Astrocyte (in vitro differentiated cells and primary cell): ENCODE results near the gene PDGFC. TPM values are rescaled to one million over a fixed set of nuclear protein-coding genes. Genes with fewer than 3 reads are reported as not detected.

Experiments used
- DNase-seq: peaks from one replicate; pipeline ENCODE4 v3.0.0-alpha.2; 2010; ENCODE audit warnings: low read depth
- FAIRE-seq: peaks from 2 replicates; lab custom pipeline; 2011; peaks lifted over from hg19 to GRCh38; lab: Jason Lieb, UNC
- H2AFZ ChIP-seq: 2 replicates; pipeline ENCODE4 v1.6.0; 2012; ENCODE audit warnings: low read depth, low read length, inconsistent platforms
- H3K27ac ChIP-seq: 2 replicates; pipeline ENCODE4 v1.5.1; 2011; ENCODE audit warnings: low read depth, low read length, inconsistent platforms
- H3K27me3 ChIP-seq: 2 replicates; pipeline ENCODE4 v1.6.0; 2011; ENCODE audit warnings: low read length, inconsistent platforms; ENCODE audit not compliant: insufficient read depth
- H3K36me3 ChIP-seq: 2 replicates; pipeline ENCODE4 v1.5.1; 2011; ENCODE audit warnings: low read length, inconsistent platforms; ENCODE audit not compliant: insufficient read depth
- H3K4me1 ChIP-seq: 2 replicates; pipeline ENCODE4 v1.5.1; 2011; ENCODE audit warnings: low read length, inconsistent platforms; ENCODE audit not compliant: insufficient read depth
- H3K4me2 ChIP-seq: 2 replicates; pipeline ENCODE4 v1.6.0; 2012; ENCODE audit warnings: low read length, inconsistent platforms
- H3K4me3 ChIP-seq: 2 replicates; pipeline ENCODE4 v1.5.1; 2011; ENCODE audit warnings: low read depth, mild to moderate bottlenecking, low read length, inconsistent platforms; ENCODE audit not compliant: insufficient read depth
- H3K79me2 ChIP-seq: 2 replicates; pipeline ENCODE4 v1.6.0; 2012; ENCODE audit warnings: mild to moderate bottlenecking, low read length, inconsistent platforms; ENCODE audit not compliant: insufficient read depth
- H3K9ac ChIP-seq: 2 replicates; pipeline ENCODE4 v1.6.0; 2012; ENCODE audit warnings: mild to moderate bottlenecking, low read length, inconsistent platforms
- H3K9me3 ChIP-seq: 2 replicates; pipeline ENCODE4 v1.5.1; 2012; ENCODE audit warnings: low read depth, mild to moderate bottlenecking, low read length, inconsistent platforms; ENCODE audit not compliant: insufficient read depth
- H4K20me1 ChIP-seq: 2 replicates; pipeline ENCODE4 v1.6.0; 2012; ENCODE audit warnings: low read length, inconsistent platforms; ENCODE audit not compliant: insufficient read depth
- H3K27ac Mint-ChIP-seq: one replicate; pipeline ENCODE4 v1.8.0; 2021; ENCODE audit warnings: mild to moderate bottlenecking, mixed read lengths; ENCODE audit not compliant: unreplicated experiment
- H3K27me3 Mint-ChIP-seq: one replicate; pipeline ENCODE4 v1.8.0; 2021; ENCODE audit warnings: low read depth, mixed read lengths; ENCODE audit not compliant: unreplicated experiment
- H3K36me3 Mint-ChIP-seq: one replicate; pipeline ENCODE4 v1.8.0; 2021; ENCODE audit warnings: low read depth, mixed read lengths; ENCODE audit not compliant: unreplicated experiment
- H3K4me1 Mint-ChIP-seq: one replicate; pipeline ENCODE4 v1.8.0; 2021; ENCODE audit warnings: low read depth, mixed read lengths; ENCODE audit not compliant: unreplicated experiment
- H3K4me3 Mint-ChIP-seq: one replicate; pipeline ENCODE4 v1.8.0; 2021; ENCODE audit warnings: mild to moderate bottlenecking, moderate library complexity, mixed read lengths; ENCODE audit not compliant: unreplicated experiment
- H3K9me3 Mint-ChIP-seq: one replicate; pipeline ENCODE4 v1.8.0; 2021; ENCODE audit warnings: mild to moderate bottlenecking, mixed read lengths; ENCODE audit not compliant: unreplicated experiment
- CTCF ChIP-seq: IDR thresholded peaks from 2 replicates; pipeline ENCODE4 v1.5.1; 2011; ENCODE audit warnings: low read depth, mild to moderate bottlenecking, inconsistent platforms, low read length, moderate library complexity; ENCODE audit not compliant: insufficient read depth
- EZH2 ChIP-seq: IDR thresholded peaks from 2 replicates; pipeline ENCODE4 v1.6.1; 2012; ENCODE audit warnings: mild to moderate bottlenecking, low read length, inconsistent platforms; ENCODE audit not compliant: insufficient read depth
- total RNA-seq: library from RNA; stranded (reverse); gene quantifications from 2 replicates; pipeline ENCODE4 v1.2.1, GENCODE V29; 2021

Gene PDGFC
- total RNA-seq, 1 donor from 2014 or later: 167 TPM

DNA sequence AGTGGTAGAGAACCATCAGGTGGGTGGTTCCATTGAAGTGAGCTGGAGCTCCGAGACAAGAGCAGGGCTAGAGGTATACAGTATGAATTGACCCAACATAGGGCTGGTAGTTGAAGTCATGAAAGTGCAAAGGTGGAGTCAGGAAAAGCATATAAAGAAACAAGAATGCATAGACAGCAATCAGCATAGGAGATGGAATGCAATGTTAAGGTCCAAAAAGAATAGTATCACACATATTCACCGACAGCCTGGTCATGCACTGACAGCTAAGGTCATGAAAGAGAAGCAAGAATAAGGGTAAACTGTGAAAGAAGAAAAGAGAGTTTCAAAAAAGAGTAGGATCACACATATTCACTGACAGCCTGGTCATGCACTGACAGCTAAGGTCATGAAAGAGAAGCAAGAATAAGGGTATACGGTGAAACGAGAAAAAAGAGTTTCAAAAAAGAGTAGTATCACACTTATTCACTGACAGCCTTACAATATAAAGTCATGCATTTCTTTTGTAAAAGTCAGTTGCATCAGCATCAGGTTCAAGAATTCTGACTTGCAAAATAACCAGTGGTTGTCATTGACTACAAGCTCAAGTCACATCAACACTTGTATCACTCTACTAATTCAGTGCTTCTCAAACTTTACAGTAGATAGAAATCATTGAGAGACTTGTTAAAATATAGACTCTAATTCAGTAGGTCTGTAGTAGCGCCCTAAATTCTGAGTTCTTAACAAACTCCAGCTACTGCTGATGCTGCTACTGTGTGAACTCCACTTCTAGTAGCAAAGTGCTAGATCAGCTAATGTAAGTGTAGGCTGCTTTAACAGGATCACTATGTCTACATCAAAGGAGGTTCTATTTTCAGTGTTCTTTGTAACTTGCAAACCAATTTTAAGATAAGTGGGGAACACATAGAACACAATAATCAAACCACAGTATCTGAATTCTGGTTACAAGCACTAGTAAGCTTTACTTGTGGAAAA is 221.9 kb downstream of the PDGFC start:
- Histone ChIP-seq H3K9me3 (no peaks in the 10 kb centered on the region), H3K4me1 (peaks cover 7% of the 10 kb centered on the region), H3K4me3 (no peak overlapping the region), H2AFZ (no peak overlapping the region), H3K79me2 (no peaks in the 10 kb centered on the region), H3K27ac (no peak overlapping the region), H4K20me1 (no peaks in the 10 kb centered on the region), H3K36me3 (no peaks in the 10 kb centered on the region), H3K4me2 (no peak overlapping the region), H3K27me3 (no peaks in the 10 kb centered on the region), H3K9ac (no peak overlapping the region)
- H3K4me3 Mint-ChIP-seq: no peak overlapping the region
- FAIRE-seq (peak; percentile 85), DNase-seq (peak; percentile 30)
- no peaks in the 10 kb centered on the region for H3K9me3 Mint-ChIP-seq
- peak overlapping the region; percentile 29 for H3K27ac Mint-ChIP-seq
- H3K36me3 Mint-ChIP-seq: peaks cover 2% of the 10 kb centered on the region
- TF ChIP-seq EZH2: no peak
- TF ChIP-seq CTCF: no peak
- H3K4me1 Mint-ChIP-seq: peaks cover 33% of the 10 kb centered on the region
- H3K27me3 Mint-ChIP-seq: no peaks in the 10 kb centered on the region

- H3K27me3 ChIP-seq: no peaks in the 10 kb centered on the region
- TF ChIP-seq EZH2: no peak
- TF ChIP-seq CTCF: no peak
- no peak overlapping the region for H3K27ac Mint-ChIP-seq
- peaks cover 6% of the 10 kb centered on the region for H3K9me3 Mint-ChIP-seq
- no peaks in the 10 kb centered on the region for H3K27me3 Mint-ChIP-seq
- no peak overlapping the region for H3K4me3 ChIP-seq
- peaks cover 2% of the 10 kb centered on the region for H3K36me3 Mint-ChIP-seq
- no peak overlapping the region for H3K4me2 ChIP-seq
- FAIRE-seq (no peak), DNase-seq (no peak)
- no peaks in the 10 kb centered on the region for H4K20me1 ChIP-seq
- no peaks in the 10 kb centered on the region for H3K79me2 ChIP-seq
- H3K9ac ChIP-seq: no peak overlapping the region
- H3K4me1 ChIP-seq: peaks cover 3% of the 10 kb centered on the region
- no peak overlapping the region for H2AFZ ChIP-seq
- H3K27ac ChIP-seq: no peak overlapping the region
- H3K4me3 Mint-ChIP-seq: no peak overlapping the region
- no peaks in the 10 kb centered on the region for H3K36me3 ChIP-seq
- peaks cover 17% of the 10 kb centered on the region for H3K4me1 Mint-ChIP-seq
- H3K9me3 ChIP-seq: no peaks in the 10 kb centered on the region
Observed at GRCh38 chr4:156746111-156746510, 225.5 kb downstream of the PDGFC start.

- Histone ChIP-seq H3K27ac (no peak overlapping the region), H3K4me1 (peaks cover 5% of the 10 kb centered on the region), H3K4me2 (no peak overlapping the region), H3K27me3 (no peaks in the 10 kb centered on the region), H3K36me3 (no peaks in the 10 kb centered on the region), H4K20me1 (no peaks in the 10 kb centered on the region), H2AFZ (no peak overlapping the region), H3K4me3 (no peak overlapping the region), H3K79me2 (no peaks in the 10 kb centered on the region), H3K9me3 (peaks cover 1% of the 10 kb centered on the region), H3K9ac (no peak overlapping the region)
- H3K9me3 Mint-ChIP-seq: peaks cover 12% of the 10 kb centered on the region
- H3K4me1 Mint-ChIP-seq: peaks cover 13% of the 10 kb centered on the region
- H3K4me3 Mint-ChIP-seq: no peak overlapping the region
- DNase-seq: no peak
- H3K36me3 Mint-ChIP-seq: no peaks in the 10 kb centered on the region
- no peak for FAIRE-seq
- TF ChIP-seq EZH2: no peak
- no peak for TF ChIP-seq CTCF
- H3K27me3 Mint-ChIP-seq: no peaks in the 10 kb centered on the region
- no peak overlapping the region for H3K27ac Mint-ChIP-seq
Observed at GRCh38 chr4:156738766-156739165, 232.8 kb downstream of the PDGFC start.
